Caco-2 (cell line): ENCODE results near the gene AMZ2. TPM values are rescaled to one million over a fixed set of nuclear protein-coding genes. Genes with fewer than 3 reads are reported as not detected.
A peak's percentile ranks its signal among the peaks of the same experiment; 100 is the strongest.
"Not testable (repeated sequence)": the region's sequence is repeated elsewhere in the genome, so short reads cannot be mapped to it uniquely, and the experiment has no call there.

Experiments used
- BruUV-seq: library from RNA; stranded (reverse); fragments of 400-500 nt; replicated peaks from 2 replicates; lab custom pipeline; 2021; lab: Mats Ljungman, UMichigan
- CTCF ChIA-PET: fragments of 300-600 bp; sonication (Branson Sonifier 250); formaldehyde crosslinking; loops from one replicate; lab custom pipeline; 2022; ENCODE audit warnings: antibody characterized with exemption; lab: Charles Lee
- POLR2A ChIA-PET: fragments of 300-600 bp; sonication (Branson Sonifier 250); formaldehyde crosslinking; loops from one replicate; lab custom pipeline; 2022; ENCODE audit warnings: antibody characterized with exemption; lab: Charles Lee
- DNase-seq, 2 experiments: peaks; one replicate each; pipeline versions ENCODE4 v3.0.0 to v3.0.0-alpha.2; 2020 to 2022
- H3K27me3 ChIP-seq: replicated peaks from 2 replicates; pipeline ENCODE4 v1.6.0; 2011; ENCODE audit warnings: low read length; ENCODE audit not compliant: control insufficient read depth, insufficient read depth
- H3K36me3 ChIP-seq: 2 replicates; pipeline ENCODE4 v1.5.1; 2011; ENCODE audit warnings: low read length; ENCODE audit not compliant: control insufficient read depth, insufficient read depth
- H3K4me1 ChIP-seq: fragments of 250-450 bp; sonication (Bioruptor Pico); 2 replicates; pipeline ENCODE4 v1.5.1; 2020; ENCODE audit warnings: mild to moderate bottlenecking
- H3K4me3 ChIP-seq: 2 replicates; pipeline ENCODE4 v1.5.1; 2011; ENCODE audit warnings: low read depth, mild to moderate bottlenecking, control low read depth, low read length
- H3K9me3 ChIP-seq: fragments of 250-450 bp; sonication (Bioruptor Pico); 2 replicates; pipeline ENCODE4 v1.5.1; 2020; ENCODE audit warnings: mild to moderate bottlenecking, moderate library complexity
- H3K27ac Mint-ChIP-seq: one replicate; pipeline ENCODE4 v1.8.0; 2022; ENCODE audit warnings: mixed read lengths; ENCODE audit not compliant: unreplicated experiment
- H3K27me3 Mint-ChIP-seq: one replicate; pipeline ENCODE4 v1.8.0; 2022; ENCODE audit warnings: mixed read lengths; ENCODE audit not compliant: insufficient read depth, unreplicated experiment
- H3K36me3 Mint-ChIP-seq: one replicate; pipeline ENCODE4 v1.8.0; 2022; ENCODE audit warnings: mild to moderate bottlenecking, mixed read lengths; ENCODE audit not compliant: insufficient read depth, unreplicated experiment
- H3K4me1 Mint-ChIP-seq: one replicate; pipeline ENCODE4 v1.8.0; 2022; ENCODE audit warnings: low read depth, mixed read lengths; ENCODE audit not compliant: unreplicated experiment
- H3K4me3 Mint-ChIP-seq: one replicate; pipeline ENCODE4 v1.8.0; 2022; ENCODE audit warnings: mild to moderate bottlenecking, moderate library complexity, mixed read lengths; ENCODE audit not compliant: unreplicated experiment
- H3K9me3 Mint-ChIP-seq: one replicate; pipeline ENCODE4 v1.8.0; 2022; ENCODE audit warnings: mixed read lengths; ENCODE audit not compliant: unreplicated experiment
- CTCF ChIP-seq, 2 experiments: fragments of 200-600 bp in 1 of 2; IDR thresholded peaks; 1 replicate in 1 of 2; 2 replicates in 1 of 2; pipeline versions ENCODE4 v1.5.1 to v1.8.0; 2011 to 2022; ENCODE audit warnings: antibody characterized with exemption in 1 of 2, control low read depth in 1 of 2, inconsistent platforms in 1 of 2, low read depth in 1 of 2, low read length in 1 of 2, mild to moderate bottlenecking in 1 of 2, moderate library complexity in 1 of 2; ENCODE audit not compliant: insufficient read depth in 1 of 2, severe bottlenecking in 1 of 2, unreplicated experiment in 1 of 2
- intact Hi-C: fragments of 100-400 bp; cut with micrococcal nuclease; formaldehyde crosslinking; loops from one replicate; pipeline ENCODE4 v1.10.0; 2022; ENCODE audit not compliant: unreplicated experiment
- total RNA-seq: library from RNA; stranded (reverse); gene quantifications from 2 replicates; pipeline ENCODE4 v1.2.3, GENCODE V29; 2022

AMZ2 gene
- total RNA-seq, 1 experiment from 2014 or later, result 60.2 TPM

DNA sequence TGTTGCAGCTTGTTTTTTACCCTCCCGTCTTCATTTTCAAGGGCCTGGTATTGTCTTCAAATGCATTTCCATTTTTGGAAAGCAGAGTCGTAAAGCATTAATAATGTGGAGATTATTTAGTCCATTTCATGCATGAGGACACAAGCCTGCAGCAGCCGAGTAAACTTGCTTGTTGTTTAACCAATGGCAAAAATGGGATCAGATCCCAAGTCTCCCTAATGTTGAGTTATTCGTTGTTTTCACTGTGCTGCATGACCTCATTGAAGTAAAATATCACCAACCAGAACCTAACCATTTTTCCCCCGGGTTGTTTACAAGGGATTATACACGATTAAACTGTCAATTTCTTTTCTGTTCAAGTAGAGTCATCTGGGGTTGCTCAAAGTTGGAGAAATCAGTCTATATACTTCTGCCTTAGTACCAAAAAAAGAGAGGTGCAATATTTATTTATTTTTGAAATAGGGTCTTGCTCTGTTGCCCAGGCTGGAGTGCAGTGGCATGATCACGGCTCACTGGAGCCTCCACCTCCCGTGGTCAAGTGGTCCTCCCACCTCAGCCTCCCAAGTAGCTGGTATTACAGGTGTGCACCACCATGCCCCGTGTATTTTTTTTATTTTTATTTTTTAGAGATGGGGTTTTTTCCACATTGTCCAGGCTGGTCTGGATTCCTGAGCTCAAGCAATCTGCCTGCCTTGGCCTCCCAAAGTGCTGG, 12.4 kb downstream of the AMZ2 start:
- TF ChIP-seq CTCF (IDR thresholded peaks at IDR 0.05; ENCODE audit: insufficient read depth in 1 of 2, low read depth in 1 of 2, low read length in 1 of 2, severe bottlenecking in 1 of 2, unreplicated experiment in 1 of 2), result no peak
- H3K9me3 ChIP-seq, result no peaks in the 10 kb centered on the region
- no peaks in the 10 kb centered on the region for H3K27me3 Mint-ChIP-seq
- H3K36me3 ChIP-seq, result no peaks in the 10 kb centered on the region
- H3K9me3 Mint-ChIP-seq, result no peaks in the 10 kb centered on the region
- H3K36me3 Mint-ChIP-seq, result peaks cover 2% of the 10 kb centered on the region
- no peaks in the 10 kb centered on the region for H3K4me1 Mint-ChIP-seq
- H3K27me3 ChIP-seq, result no peaks in the 10 kb centered on the region
- CTCF ChIA-PET, result interaction anchor here (1.9 kb wide), 1 partner anchor 139 kb away, joined by 6 read pairs; no protein-coding TSS in a partner anchor
- H3K4me3 Mint-ChIP-seq, result peak overlapping the region; percentile 79
- no peak overlapping the region for H3K4me3 ChIP-seq
- intact Hi-C loops, result no loop called here
- no peak for DNase-seq
- H3K27ac Mint-ChIP-seq, result peak overlapping the region; percentile 57
- POLR2A ChIA-PET, result interaction anchor here (1.1 kb wide), 1 partner anchor 13 kb away, joined by 3 read pairs; the partner anchor contains the start of gene AMZ2
- no TSS peak for BruUV-seq
- peaks cover 8% of the 10 kb centered on the region; the same call in 1 of the 2 replicates for H3K4me1 ChIP-seq

DNA sequence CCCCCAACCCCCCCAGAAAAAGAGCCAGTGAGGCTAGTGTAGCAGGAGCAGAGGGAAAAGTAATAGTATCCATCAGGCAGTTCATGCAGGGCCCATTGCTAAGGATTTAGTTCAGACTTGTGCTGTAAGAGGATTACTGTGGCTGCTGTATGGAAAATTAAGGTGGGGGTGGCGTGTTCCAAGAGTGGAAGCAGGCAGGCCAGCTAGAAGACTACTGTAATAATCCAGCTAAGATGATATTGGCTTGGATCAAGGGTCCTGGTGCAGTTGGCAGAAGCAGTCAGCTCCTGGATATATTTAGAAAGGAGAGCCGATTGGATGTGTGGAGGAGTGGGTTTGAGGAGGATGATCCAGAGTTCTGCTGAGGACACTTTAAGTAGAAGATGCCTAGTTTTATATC, 14.6 kb downstream of the AMZ2 start:
- intact Hi-C loops, H3K9me3 Mint-ChIP-seq, H3K27ac Mint-ChIP-seq, BruUV-seq, H3K4me1 Mint-ChIP-seq, H3K27me3 Mint-ChIP-seq, POLR2A ChIA-PET, H3K36me3 ChIP-seq, H3K9me3 ChIP-seq, H3K27me3 ChIP-seq, H3K4me1 ChIP-seq, DNase-seq, H3K36me3 Mint-ChIP-seq, H3K4me3 Mint-ChIP-seq, H3K4me3 ChIP-seq: not testable (repeated sequence)
- CTCF ChIA-PET, result interaction anchor here (1.3 kb wide), 1 partner anchor 137 kb away, joined by 15 read pairs; no protein-coding TSS in a partner anchor

DNA sequence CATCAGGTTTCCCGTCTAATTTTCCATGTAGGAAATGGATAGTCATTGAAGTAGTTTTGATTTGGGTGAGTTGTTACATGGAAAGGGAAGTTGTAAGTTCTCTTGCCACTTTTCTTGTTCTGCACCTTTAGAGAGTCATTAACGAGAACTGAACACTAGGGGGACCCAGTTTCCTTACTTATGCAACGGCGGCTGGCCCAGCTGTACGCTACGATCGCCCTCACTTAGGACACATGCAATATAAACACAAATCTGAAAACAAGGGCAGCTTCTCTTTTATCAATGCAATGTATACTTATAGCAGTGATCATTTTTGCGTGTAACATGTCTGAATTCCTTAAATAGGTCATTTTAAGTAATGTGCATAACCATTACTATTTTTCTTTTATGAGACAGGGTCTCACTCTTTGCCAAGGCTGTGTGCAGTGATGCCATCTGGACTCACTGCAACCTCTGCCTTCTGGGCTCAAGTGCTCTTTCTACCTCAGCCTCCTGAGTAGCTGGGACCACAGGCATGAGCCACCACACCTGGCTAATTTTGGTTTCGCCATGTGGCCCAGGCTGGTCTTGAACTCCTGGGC, 15.3 kb downstream of the AMZ2 start:
- H3K27ac Mint-ChIP-seq, H3K9me3 ChIP-seq, H3K4me3 ChIP-seq, BruUV-seq, H3K4me1 Mint-ChIP-seq, H3K36me3 Mint-ChIP-seq, H3K27me3 ChIP-seq, H3K27me3 Mint-ChIP-seq, H3K9me3 Mint-ChIP-seq, H3K36me3 ChIP-seq, H3K4me3 Mint-ChIP-seq, H3K4me1 ChIP-seq: not testable (repeated sequence)
- TF ChIP-seq CTCF (IDR thresholded peaks at IDR 0.05; ENCODE audit: insufficient read depth in 1 of 2, low read depth in 1 of 2, low read length in 1 of 2, severe bottlenecking in 1 of 2, unreplicated experiment in 1 of 2), result peak; percentile 52 to 67
- intact Hi-C loops, result loop anchor here (1.0 kb wide), 3 partner anchors 136 to 200 kb away; no protein-coding TSS in a partner anchor
- peak; percentile 39 to 76 for DNase-seq
- POLR2A ChIA-PET, result interaction anchor here (0.5 kb wide), 1 partner anchor 179 kb away, joined by 8 read pairs; no protein-coding TSS in a partner anchor
- CTCF ChIA-PET, result interaction anchor here (0.6 to 1.3 kb wide), 2 partner anchors 48 to 136 kb away, joined by 3 to 15 read pairs; no protein-coding TSS in a partner anchor

DNA sequence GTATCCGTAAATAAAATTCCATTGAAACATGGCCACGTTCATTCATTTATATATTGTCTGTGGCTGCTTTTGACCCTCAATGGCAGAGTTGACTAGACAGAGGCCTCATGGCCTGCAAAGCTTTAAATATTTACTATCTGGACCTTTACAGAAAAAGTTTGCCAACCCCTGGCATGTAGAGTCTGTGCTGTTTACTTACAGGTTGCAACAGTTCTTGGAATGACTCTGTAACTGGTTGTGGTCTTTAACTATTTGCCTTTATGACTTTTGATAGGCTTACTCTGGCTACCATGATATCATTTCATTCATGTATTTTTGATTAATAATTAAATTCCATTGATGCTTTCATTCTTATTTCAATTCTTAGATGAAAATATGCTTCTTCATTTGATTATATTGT, 18.0 kb downstream of the AMZ2 start:
- intact Hi-C loops, H3K36me3 ChIP-seq, H3K9me3 Mint-ChIP-seq, H3K27me3 Mint-ChIP-seq, H3K4me1 ChIP-seq, H3K27me3 ChIP-seq, H3K36me3 Mint-ChIP-seq, H3K27ac Mint-ChIP-seq, H3K4me3 ChIP-seq, H3K4me1 Mint-ChIP-seq, H3K9me3 ChIP-seq, DNase-seq, H3K4me3 Mint-ChIP-seq, POLR2A ChIA-PET, BruUV-seq: not testable (repeated sequence)
- CTCF ChIA-PET, result interaction anchor here (0.7 kb wide), 1 partner anchor 17 kb away, joined by 4 read pairs; no protein-coding TSS in a partner anchor
